Measurements from ENCODE around the gene RAET1G.

RAET1G gene

DNA sequence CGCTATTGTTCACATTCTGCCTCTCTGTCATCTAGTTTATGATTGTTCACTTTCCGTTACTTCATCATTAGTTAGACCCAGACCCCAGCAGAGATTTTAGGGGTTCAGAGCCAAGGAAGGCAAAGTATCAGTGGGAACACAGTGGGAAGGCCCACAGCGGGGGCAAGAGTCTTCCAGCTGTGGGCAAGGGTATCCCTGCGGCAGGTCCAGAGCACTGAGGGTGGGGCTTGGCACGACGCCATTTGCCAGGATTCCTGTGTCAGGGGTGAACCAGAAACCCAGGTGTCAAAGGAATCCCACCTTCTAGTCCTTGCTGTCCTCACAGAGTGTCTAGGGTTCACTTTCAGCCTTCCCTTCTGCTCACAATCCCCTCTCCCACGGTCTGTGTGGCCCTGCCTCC, 38.3 kb downstream of the RAET1G start:
- H3K4me3 ChIP-seq (ENCODE audit: low read depth, low read length) = no peak overlapping the region
- TF ChIP-seq, protein P1, sequence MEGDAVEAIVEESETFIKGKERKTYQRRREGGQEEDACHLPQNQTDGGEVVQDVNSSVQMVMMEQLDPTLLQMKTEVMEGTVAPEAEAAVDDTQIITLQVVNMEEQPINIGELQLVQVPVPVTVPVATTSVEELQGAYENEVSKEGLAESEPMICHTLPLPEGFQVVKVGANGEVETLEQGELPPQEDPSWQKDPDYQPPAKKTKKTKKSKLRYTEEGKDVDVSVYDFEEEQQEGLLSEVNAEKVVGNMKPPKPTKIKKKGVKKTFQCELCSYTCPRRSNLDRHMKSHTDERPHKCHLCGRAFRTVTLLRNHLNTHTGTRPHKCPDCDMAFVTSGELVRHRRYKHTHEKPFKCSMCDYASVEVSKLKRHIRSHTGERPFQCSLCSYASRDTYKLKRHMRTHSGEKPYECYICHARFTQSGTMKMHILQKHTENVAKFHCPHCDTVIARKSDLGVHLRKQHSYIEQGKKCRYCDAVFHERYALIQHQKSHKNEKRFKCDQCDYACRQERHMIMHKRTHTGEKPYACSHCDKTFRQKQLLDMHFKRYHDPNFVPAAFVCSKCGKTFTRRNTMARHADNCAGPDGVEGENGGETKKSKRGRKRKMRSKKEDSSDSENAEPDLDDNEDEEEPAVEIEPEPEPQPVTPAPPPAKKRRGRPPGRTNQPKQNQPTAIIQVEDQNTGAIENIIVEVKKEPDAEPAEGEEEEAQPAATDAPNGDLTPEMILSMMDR (IDR thresholded peaks at IDR 0.05; ENCODE audit: low read depth, low read length) = no peak

DNA sequence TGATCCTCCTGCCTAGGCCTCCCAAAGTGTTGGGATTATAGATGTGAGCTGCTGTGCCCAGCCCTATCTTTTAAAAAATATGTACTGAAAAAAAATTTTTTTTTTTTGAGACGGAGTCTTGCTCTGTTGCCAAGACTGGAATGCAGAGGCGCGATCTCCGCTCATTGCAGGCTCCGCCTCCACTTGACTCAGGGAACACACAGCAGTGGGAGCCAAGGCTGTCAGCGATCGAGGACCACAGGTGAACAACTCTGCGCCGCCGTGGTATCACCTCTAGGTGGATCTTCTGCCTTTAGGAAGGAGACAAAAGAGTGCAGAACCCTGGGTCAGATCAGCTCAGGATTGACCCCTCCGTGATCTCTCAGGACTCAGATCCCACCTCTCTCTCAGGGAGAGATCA, 38.7 kb downstream of the RAET1G start:
- TF ChIP-seq, protein P1 (IDR thresholded peaks at IDR 0.05; ENCODE audit: low read depth, low read length) = no peak
- H3K4me3 ChIP-seq (ENCODE audit: low read depth, low read length) = no peak overlapping the region

DNA sequence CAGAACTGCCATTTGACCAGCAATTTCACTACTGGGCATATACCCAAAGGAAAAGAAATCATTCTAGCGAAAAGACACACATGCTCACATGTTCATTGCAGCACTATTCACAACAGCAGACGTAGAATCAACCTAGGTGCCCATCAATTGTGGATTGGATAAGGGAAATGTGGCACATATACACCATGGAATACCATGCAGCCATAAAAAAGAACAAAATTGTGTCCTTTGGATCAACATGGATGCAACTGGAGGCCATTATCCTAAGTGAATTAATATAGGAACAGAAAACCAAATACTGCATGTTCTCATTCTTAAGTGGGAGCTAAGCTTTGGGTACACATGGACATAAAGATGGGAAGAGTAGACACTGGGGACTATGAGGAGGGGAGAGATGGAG, 41.1 kb downstream of the RAET1G start:
- TF ChIP-seq, protein P1 (IDR thresholded peaks at IDR 0.05; ENCODE audit: low read depth, low read length) = no peak
- H3K4me3 ChIP-seq (ENCODE audit: low read depth, low read length) = no peak overlapping the region

DNA sequence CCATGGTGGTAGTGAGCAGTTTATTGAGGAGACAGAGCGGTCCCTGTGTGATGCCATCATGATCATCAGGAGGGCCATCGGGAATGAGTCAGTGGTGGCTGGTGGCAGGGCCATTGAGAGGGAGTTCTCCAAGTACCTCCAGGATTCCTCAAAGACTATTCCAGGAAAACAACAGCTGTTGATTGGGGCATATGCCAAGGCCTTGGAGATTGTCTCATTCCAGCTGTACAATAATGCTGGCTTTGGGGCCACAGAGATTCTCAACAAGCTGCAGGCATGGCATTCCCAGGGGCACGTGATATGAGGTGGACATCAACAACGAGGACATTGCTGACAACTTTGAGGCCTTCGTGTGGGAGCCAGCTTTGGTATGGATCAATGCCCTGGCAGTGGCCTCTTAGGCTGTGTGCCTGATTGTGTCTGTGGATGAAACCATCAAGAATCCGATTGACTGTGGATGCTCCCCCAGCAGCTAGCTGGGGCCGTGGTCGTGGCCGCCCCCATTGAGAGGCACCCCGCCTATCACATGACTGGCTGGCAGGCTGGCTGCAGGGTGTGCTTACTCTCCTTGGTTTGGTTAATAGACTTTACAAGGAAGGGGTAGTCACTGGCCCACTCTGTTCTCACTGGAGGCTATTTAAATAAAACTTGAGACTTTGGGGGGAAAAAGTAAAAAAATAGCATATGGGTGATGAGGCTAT, 41.7 kb downstream of the RAET1G start:
- TF ChIP-seq, protein P1 (IDR thresholded peaks at IDR 0.05; ENCODE audit: low read depth, low read length) = no peak
- H3K4me3 ChIP-seq (ENCODE audit: low read depth, low read length) = no peak overlapping the region

DNA sequence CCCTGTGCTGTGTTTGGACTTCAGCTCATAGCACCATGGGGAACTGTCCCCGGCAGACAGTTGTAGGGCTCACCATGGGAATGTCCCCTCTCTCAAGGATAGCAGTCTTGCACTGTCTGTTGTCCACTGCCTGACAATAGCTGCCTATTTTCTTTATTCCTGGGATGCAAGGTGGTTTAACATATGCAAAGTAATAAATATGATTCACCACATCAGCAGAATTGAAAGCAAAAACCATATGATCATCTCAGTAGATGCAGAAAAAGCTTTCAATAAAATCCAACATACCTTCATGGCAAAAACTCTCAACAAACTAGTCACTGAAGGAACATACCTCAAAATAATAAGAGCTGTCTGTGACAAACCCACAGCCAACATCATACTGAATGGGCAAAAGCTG, 45.3 kb downstream of the RAET1G start:
- TF ChIP-seq, protein P1 (IDR thresholded peaks at IDR 0.05; ENCODE audit: low read depth, low read length) = no peak
- H3K4me3 ChIP-seq (ENCODE audit: low read depth, low read length) = no peak overlapping the region

DNA sequence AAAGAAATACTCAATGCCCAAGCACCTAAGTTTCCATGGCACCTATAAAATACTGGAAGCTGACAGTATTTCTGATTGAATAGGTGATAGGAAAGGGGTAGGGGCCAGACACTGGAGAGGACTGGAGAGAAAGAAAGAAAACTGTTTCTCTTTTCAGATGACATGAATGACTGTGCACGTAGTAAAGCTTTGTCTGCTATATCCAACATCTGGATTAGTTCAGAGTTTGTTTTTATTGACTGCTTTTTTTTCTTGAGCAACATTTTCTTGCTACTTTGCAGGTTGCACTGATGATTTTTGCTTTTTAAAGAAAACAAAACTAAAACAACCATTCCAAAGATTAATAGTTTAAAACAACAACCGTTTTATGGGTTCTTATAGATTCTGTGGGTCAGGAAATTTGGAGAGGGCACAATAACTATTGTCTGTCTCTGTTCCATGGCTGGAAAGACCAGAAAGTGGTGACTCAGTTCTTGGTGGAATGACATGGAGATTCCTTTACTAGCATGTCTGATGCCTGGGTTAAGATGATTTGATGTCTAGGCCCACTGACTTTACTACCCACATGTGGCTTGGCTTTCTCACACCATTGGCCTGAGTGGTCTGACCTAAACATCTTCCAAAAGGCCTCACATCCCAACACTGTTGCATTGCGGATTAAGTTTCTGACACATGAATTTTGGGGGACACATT, 46.5 kb downstream of the RAET1G start:
- no peak overlapping the region for H3K4me3 ChIP-seq (ENCODE audit: low read depth, low read length)
- TF ChIP-seq, protein P1 (IDR thresholded peaks at IDR 0.05; ENCODE audit: low read depth, low read length) = no peak

DNA sequence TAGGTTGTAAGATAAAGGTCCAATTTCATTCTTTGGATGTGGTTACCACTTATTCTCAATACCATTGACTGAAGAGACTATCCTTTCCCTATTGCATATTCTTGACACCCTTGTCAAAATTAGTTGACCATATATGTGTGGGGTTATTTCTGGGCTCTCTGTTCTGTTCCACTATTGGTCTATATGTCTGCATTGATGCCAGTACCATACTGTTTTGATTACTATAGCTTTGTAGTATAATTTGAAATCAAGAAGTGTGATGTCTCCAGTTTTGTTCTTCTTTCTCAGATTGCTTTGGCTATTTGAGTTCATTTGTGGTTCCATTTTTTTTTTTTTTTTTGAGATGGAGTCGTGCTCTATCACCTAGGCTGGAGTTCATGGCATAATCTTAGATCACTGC, 50.7 kb downstream of the RAET1G start:
- no peak overlapping the region for H3K4me3 ChIP-seq (ENCODE audit: low read depth, low read length)
- TF ChIP-seq, protein P1 (IDR thresholded peaks at IDR 0.05; ENCODE audit: low read depth, low read length) = no peak

All from WI38 (cell line).